AG09319 (cell line): ENCODE results near the gene NKTR.

Experiments
- DNase-seq: peaks from one replicate; pipeline ENCODE4 v3.0.0-alpha.2; 2010; ENCODE audit warnings: low read depth; ENCODE audit errors: extremely low read depth
- TF ChIP-seq, protein P1 (sequence below): IDR thresholded peaks from 2 replicates; pipeline ENCODE4 v1.5.1; 2011; ENCODE audit warnings: low read depth, mild to moderate bottlenecking, inconsistent platforms, low read length, moderate library complexity

The NKTR gene

DNA sequence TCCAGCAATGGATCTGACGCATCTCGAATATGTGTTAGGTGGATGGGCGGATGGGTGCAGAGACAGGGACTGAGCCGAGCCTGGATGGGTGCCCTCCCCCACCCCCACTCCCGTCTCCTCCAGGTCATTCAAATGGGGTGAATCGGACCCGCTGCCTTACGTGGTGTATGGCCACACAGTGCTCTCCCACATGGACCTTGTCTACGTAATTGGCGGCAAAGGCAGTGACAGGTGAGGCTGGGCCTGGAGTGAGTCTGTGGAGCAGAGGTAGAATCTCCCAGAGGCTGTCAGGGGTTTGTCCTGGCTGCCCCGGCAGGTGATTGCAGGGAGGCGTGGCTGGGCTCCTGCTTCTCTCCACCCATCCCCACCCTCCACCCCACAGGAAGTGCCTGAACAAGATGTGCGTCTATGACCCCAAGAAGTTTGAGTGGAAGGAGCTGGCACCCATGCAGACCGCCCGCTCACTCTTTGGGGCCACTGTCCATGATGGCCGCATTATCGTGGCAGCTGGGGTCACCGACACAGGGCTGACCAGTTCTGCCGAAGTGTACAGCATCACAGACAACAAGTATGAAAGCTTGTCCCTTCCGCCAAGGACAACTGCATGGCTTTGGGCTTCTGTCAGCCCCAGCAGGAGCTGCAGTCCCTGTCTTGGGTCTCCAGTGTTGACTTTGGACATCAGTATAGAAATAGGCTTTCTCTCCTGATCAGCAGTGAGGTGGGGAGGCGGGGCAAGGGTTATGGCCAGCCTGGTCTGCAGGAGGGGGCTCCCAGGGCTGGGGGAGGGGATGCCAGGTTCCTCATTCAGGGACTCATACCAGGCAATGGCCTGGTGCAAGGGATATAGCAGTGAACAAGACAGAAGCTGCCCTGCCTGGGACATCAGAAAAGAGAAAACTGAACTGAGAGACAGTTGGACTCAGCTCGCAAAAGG, 88.3 kb downstream of the NKTR start:
- TF ChIP-seq, protein P1, sequence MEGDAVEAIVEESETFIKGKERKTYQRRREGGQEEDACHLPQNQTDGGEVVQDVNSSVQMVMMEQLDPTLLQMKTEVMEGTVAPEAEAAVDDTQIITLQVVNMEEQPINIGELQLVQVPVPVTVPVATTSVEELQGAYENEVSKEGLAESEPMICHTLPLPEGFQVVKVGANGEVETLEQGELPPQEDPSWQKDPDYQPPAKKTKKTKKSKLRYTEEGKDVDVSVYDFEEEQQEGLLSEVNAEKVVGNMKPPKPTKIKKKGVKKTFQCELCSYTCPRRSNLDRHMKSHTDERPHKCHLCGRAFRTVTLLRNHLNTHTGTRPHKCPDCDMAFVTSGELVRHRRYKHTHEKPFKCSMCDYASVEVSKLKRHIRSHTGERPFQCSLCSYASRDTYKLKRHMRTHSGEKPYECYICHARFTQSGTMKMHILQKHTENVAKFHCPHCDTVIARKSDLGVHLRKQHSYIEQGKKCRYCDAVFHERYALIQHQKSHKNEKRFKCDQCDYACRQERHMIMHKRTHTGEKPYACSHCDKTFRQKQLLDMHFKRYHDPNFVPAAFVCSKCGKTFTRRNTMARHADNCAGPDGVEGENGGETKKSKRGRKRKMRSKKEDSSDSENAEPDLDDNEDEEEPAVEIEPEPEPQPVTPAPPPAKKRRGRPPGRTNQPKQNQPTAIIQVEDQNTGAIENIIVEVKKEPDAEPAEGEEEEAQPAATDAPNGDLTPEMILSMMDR, result no peak
- no peak for DNase-seq

DNA sequence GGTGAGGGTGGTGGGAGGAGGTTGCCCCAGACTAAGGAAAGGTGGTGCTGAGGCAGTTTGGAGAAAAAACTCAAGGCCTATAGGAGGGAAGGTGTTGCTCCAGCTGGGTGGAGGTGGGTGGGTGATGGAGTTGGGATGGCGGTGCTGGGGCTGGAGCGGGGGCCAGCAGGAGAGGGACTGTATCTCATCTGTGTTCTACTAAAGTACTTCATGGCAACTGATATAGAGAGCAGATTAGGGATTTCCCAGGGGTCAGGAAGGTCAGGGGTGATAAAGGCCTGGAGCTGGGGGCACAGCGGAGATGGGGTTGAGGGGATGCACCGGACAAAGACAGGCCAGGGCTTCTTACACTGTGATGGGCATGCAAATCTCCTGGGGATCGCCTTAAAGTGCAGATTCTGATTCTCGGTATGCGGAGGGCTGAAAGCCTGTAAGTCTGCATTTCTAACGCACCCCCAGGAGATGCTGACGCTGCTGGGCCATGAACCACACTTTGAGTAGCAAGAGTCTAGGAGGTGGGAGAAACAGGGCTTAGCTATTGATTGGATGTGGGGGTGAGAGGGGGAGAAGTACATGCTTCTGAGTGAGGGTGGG, 89.0 kb downstream of the NKTR start:
- TF ChIP-seq, protein P1, result no peak
- no peak for DNase-seq

DNA sequence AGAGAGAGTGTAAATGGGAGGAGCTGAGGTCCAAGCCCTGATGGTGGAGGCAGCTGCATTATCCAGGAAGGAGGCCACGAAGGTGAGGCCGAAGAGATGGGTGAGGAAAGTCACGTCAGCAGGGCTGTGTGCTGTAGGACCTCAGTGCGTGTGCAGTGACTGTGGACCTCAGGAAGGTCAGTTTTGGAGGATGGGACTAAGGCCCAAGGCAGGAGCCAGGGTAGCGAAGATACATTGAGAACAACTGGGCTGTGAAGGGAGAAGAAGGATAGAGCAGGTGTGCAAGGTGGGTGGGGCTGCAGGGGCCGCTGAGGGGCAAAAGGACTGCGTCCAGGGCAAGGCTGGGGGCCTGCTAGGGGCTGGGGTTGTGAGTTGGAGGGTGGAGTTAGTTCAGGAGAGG, 89.7 kb downstream of the NKTR start:
- DNase-seq, result no peak
- TF ChIP-seq, protein P1, result no peak

DNA sequence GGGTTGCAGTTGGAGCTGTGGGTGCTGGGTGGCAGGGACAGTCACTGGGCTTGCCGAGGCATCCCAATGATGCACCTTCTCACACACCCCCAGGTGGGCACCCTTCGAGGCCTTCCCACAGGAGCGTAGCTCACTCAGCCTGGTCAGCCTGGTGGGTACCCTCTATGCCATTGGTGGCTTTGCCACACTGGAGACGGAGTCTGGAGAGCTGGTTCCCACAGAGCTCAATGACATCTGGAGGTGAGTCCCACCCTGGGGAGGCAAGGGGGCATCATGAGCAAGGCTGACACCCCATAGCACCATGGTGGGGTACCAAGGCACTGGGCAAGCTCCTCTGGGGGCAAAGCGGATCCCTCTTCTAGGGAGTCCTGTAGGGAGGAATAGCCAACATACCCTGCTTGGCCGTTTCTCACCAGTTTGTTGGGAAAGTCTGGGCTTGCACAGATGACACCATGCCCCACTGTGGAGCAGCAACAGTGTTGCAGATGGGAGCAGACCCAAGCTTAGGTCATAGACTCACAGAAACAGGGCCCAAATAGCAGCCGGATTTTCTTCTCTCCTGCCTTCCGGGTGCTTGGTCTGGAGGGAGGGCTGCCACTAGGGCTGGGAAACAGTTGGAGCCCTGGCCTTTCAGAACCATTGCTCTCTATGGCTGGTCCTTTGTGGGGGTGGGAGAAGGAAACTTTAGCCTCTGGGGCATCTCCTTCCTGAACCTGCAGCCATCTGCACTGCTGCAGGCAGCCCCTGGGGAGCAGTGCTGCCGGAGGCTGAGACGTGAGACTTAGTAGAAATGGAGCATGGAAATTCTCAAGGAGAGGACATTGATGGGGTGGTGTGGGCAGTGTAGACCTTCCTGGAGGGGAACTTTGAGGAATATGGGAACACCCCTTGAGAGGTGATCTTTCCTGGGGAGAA, 90.5 kb downstream of the NKTR start:
- TF ChIP-seq, protein P1, result no peak
- no peak for DNase-seq

DNA sequence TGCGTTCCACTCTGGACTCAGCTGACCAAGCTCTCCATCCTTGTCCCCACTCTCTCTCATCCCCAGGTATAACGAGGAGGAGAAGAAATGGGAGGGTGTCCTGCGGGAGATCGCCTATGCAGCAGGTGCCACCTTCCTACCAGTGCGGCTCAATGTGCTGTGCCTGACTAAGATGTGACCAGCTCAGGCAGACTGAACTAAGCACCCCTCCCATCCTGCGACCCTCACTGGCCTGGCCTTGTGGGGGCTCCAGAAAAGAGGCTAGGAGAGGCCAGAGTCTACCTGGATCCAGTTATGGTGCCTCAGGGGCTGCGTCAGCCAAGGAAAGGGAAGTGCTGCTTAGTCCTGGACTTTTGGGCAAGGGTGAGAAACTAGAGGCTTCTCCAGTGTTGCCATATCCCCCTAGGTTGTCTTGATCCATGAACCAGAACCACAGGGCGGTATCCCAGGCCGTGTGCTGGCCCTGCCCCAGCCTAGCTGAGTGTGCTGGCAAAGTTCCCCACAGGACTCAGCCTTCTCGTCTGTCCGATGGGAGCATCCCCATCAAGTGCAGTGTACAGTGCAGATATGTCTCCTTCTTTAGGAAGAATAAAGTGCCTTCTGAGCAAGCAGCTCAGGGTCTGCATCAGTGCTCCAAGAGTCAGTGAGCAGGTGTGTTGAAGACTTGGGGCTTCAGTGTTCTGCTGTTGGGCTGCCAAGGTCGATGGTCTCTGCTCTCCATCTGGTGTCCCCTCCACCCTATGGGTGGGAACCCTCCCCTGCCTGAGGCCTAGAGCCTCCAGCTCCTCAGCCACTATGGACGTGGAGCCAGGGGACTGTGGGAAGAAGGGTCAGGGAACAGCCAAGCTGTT, 91.6 kb downstream of the NKTR start:
- TF ChIP-seq, protein P1, result no peak
- no peak for DNase-seq

DNA sequence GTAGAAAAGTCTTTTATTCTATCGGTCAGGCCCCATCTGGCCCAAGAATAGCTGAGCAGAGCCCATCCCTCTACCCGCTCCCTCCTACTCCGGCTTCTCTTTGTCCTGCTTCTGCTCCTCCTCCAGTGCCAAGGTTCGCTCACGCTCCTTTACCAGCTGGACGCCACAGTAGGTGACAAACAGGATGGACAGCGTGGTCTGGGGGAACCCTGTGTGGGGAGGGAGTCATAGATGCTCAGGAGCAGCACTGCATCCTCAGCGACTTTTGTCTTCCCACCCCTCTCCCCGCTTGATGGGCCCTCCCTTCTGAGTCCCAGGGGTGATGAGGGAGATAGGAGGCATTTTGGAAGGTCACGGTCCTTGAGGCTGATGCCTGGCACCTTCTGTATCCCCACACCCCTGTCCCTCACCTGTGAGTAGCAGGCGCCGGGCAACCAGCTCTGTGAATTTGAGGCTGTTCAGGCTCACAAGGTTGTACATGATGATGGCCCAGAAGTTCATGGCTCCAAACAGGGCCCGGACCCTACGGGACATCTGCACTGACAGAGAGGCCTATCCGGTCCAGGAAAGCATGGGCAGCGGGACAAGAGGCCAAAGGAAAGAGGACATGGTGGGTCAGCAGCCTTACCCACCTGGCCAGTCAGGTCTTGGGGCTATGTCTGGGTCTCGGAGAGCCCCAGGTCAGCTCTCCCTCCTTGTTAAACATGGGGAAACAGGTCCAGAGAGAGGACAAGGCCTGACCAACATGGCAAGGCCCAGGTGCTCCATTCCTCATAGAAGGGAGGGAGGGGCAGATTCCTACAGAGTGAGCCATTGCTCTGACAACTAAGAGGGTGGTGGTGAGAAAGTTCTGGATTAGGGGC, 92.4 kb downstream of the NKTR start:
- TF ChIP-seq, protein P1, result no peak
- DNase-seq, result no peak
